ENCODE results near the gene SEPHS2. TPM values are rescaled to one million over a fixed set of nuclear protein-coding genes. Genes with fewer than 3 reads are reported as not detected.

The SEPHS2 gene
- total and polyA plus RNA-seq, 2 of the 8 experiments (the other 6 are each of a cell fraction or from before 2014, with no cell fraction given): 28.2 to 61.8 TPM

DNA sequence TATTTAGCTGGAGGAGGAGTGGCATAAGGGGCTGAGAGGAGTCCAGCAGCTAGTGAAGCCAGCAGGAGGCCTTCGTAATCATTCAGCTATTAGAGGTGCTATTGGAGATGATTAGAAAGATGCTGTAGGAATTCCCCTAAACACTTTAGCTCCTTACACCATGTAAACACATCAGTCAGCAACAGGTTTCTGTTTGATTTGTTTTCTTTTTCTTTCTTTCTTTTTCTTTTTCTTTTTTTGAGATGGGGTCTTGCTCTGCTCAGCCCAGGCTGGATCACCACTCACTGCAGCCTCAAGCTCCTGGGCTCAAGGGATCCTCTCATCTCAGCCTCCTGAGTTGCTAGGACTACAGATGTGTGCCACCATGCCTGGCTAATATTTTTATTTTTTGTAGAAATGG is 10.6 kb upstream of the SEPHS2 start:
- Histone ChIP-seq H3K9me3 (ENCODE audit: insufficient read depth in 2 of 2, low read depth in 1 of 2, low read length in 1 of 2) (no peaks in the 10 kb centered on the region), H4K8ac (ENCODE audit: extremely low read depth, insufficient read depth, low read length) (no peak overlapping the region), H3K4me2 (ENCODE audit: insufficient read depth in 1 of 2, low read depth in 2 of 2, low read length in 2 of 2) (no peak overlapping the region), H2BK5ac (ENCODE audit: low read depth, low read length) (no peak overlapping the region), H4K91ac (replicated peaks; ENCODE audit: insufficient read length, low read length) (no peak overlapping the region), H2BK15ac (ENCODE audit: low read length) (no peak overlapping the region), H2BK120ac (replicated peaks; ENCODE audit: low read depth, low read length) (no peak overlapping the region), H3K4ac (replicated peaks; ENCODE audit: insufficient read length, low read depth, low read length) (no peak overlapping the region), H3K9ac (replicated peaks in 1 of 4; ENCODE audit: extremely low read depth in 1 of 4, low read depth in 3 of 4, low read length in 3 of 4) (no peak overlapping the region), H2BK12ac (ENCODE audit: low read depth, low read length) (no peak overlapping the region), H3K79me2 (ENCODE audit: control insufficient read depth in 1 of 2, insufficient read depth in 2 of 2, low read length in 2 of 2) (no peaks in the 10 kb centered on the region), H3K4me3 (ENCODE audit: extremely low read depth in 1 of 4, insufficient read depth in 2 of 4, low read depth in 3 of 4, low read length in 4 of 4) (no peak overlapping the region), H3K27me3 (replicated peaks in 1 of 4; ENCODE audit: control insufficient read depth in 3 of 4, extremely low read depth in 1 of 4, insufficient read depth in 3 of 4, low read length in 3 of 4) (no peaks in the 10 kb centered on the region; a peak in 1 of 7 replicates), H3K36me3 (ENCODE audit: control insufficient read depth in 2 of 4, insufficient read depth in 4 of 4, low read length in 3 of 4) (no peaks in the 10 kb centered on the region), H3K56ac (replicated peaks; ENCODE audit: insufficient read length, low read depth, low read length) (no peak overlapping the region), H3K23me2 (ENCODE audit: low read depth, low read length) (no peaks in the 10 kb centered on the region), H3K79me1 (ENCODE audit: low read depth, low read length) (no peaks in the 10 kb centered on the region), H3K4me1 (replicated peaks in 1 of 4; ENCODE audit: control insufficient read depth in 3 of 4, insufficient read depth in 4 of 4, low read length in 3 of 4) (no peaks in the 10 kb centered on the region), H2BK20ac (ENCODE audit: low read length) (no peak overlapping the region), H3K27ac (ENCODE audit: low read depth, low read length) (no peak overlapping the region), H2AK5ac (ENCODE audit: low read depth, low read length) (no peak overlapping the region), H3K14ac (ENCODE audit: insufficient read length) (no peak overlapping the region), H4K20me1 (replicated peaks in 1 of 2; ENCODE audit: control insufficient read depth in 1 of 2, insufficient read depth in 2 of 2, low read length in 2 of 2) (no peaks in the 10 kb centered on the region), H3K23ac (ENCODE audit: insufficient read length) (no peak overlapping the region), H3K18ac (ENCODE audit: extremely low read depth, low read length) (no peak overlapping the region), H2AFZ (ENCODE audit: low read length) (no peak overlapping the region), H4K5ac (ENCODE audit: insufficient read length, low read depth, low read length) (no peak overlapping the region)
- TF ChIP-seq USF2 (IDR thresholded peaks at IDR 0.05; ENCODE audit: low read length): no peak
- POLR2A ChIA-PET (ENCODE audit: partially characterized antibody): interaction anchor here (0.6 to 1.6 kb wide), 3 partner anchors 19 to 130 kb away, joined by 3 to 4 read pairs (median 3); no protein-coding TSS in a partner anchor
- CTCF ChIA-PET (ENCODE audit: partially characterized antibody): interaction anchor here (1.0 to 4.1 kb wide), 5 partner anchors 8 to 79 kb away, joined by 3 to 21 read pairs (median 4); partner anchors contain the start of genes DCTPP1 and ZNF747
- WGBS, 2 experiments (ENCODE audit: extremely low coverage in 1 of 2, insufficient coverage in 1 of 2, insufficient read length in 1 of 2, insufficient replicate concordance in 2 of 2, low coverage in 1 of 2, low lambda C conversion rate in 2 of 2, missing lambda C conversion rate in 1 of 2): 82% methylated on average over 1 of the region's 1 CpG; no CpG with 5 or more reads in 1 of the 2 experiments
- DNase-seq (ENCODE audit: low read depth in 1 of 2, low spot score in 2 of 2) (no peak), FAIRE-seq (no peak)
